ENCODE measurements around the gene NR6A1.

- TF ChIP-seq TCF4 (CRISPR knock-in tag; IDR thresholded peaks at IDR 0.05; ENCODE audit: borderline replicate concordance) (no peak), ESRRG (CRISPR knock-in tag; IDR thresholded peaks at IDR 0.05) (no peak), SNAI2 (CRISPR knock-in tag; IDR thresholded peaks at IDR 0.05) (no peak), ZFP3 (CRISPR knock-in tag; IDR thresholded peaks at IDR 0.05) (no peak), TSHZ2 (CRISPR knock-in tag; IDR thresholded peaks at IDR 0.05) (no peak)
Observed at GRCh38 chr9:124518116-124518515, 253.0 kb downstream of the NR6A1 start.

Data from SK-N-SH treated with all-trans-retinoic acid at 6 μM for 48 hours (cell line).